ENCODE data around the gene TSPO2. TPM values are rescaled to one million over a fixed set of nuclear protein-coding genes. Genes with fewer than 3 reads are reported as not detected.
A peak's percentile ranks its signal among the peaks of the same experiment; 100 is the strongest.
"Not testable (repeated sequence)": the region's sequence is repeated elsewhere in the genome, so short reads cannot be mapped to it uniquely, and the experiment has no call there.

TSPO2 gene
- total RNA-seq, 1 experiment from 2014 or later, result not detected

- ChIA-PET POLR2A (no interaction called here), CTCF (interaction anchor here (0.7 kb wide), 1 partner anchor 25 kb away, joined by 3 read pairs; no protein-coding TSS in a partner anchor)
- intact Hi-C loops (cut with micrococcal nuclease), result no loop called here
- Mint-ChIP-seq H3K27me3 (ENCODE audit: insufficient read depth, unreplicated experiment) (peaks cover 28% of the 10 kb centered on the region), H3K36me3 (ENCODE audit: insufficient read depth, unreplicated experiment) (no peaks in the 10 kb centered on the region), H3K4me1 (ENCODE audit: insufficient read depth, unreplicated experiment) (peaks cover 6% of the 10 kb centered on the region), H3K9me3 (ENCODE audit: unreplicated experiment) (no peaks in the 10 kb centered on the region), H3K4me3 (ENCODE audit: unreplicated experiment) (no peak overlapping the region), H3K27ac (ENCODE audit: low read depth, unreplicated experiment) (no peak overlapping the region)
- no TSS peak for BruUV-seq (replicated peaks)
- no peak for TF ChIP-seq CTCF (IDR thresholded peaks at IDR 0.05; ENCODE audit: unreplicated experiment)
- DNase-seq (ENCODE audit: unreplicated experiment), result no peak
Observed at GRCh38 chr6:41002168-41002567, 40.1 kb upstream of the TSPO2 start.

GRCh38 chr6:41006217-41006616, 36.0 kb upstream of the TSPO2 start:
- peaks cover 28% of the 10 kb centered on the region for H3K27me3 Mint-ChIP-seq (ENCODE audit: insufficient read depth, unreplicated experiment)
- H3K36me3 Mint-ChIP-seq (ENCODE audit: insufficient read depth, unreplicated experiment); H3K4me3 Mint-ChIP-seq (ENCODE audit: unreplicated experiment); H3K27ac Mint-ChIP-seq (ENCODE audit: low read depth, unreplicated experiment); H3K9me3 Mint-ChIP-seq (ENCODE audit: unreplicated experiment); BruUV-seq (replicated peaks); H3K4me1 Mint-ChIP-seq (ENCODE audit: insufficient read depth, unreplicated experiment); POLR2A ChIA-PET: not testable (repeated sequence)
- peak; percentile 56 for TF ChIP-seq CTCF (IDR thresholded peaks at IDR 0.05; ENCODE audit: unreplicated experiment)
- intact Hi-C loops (cut with micrococcal nuclease), result loop anchor here (1.0 kb wide), 4 partner anchors 22 to 111 kb away; partner anchors contain the start of gene UNC5CL
- CTCF ChIA-PET, result interaction anchor here (0.6 to 1.0 kb wide), 3 partner anchors 16 to 1140 kb away, joined by 3 to 5 read pairs (median 3); no protein-coding TSS in a partner anchor
- DNase-seq (ENCODE audit: unreplicated experiment), result peak; percentile 66

GRCh38 chr6:41006980-41007379, 35.3 kb upstream of the TSPO2 start:
- H3K4me3 Mint-ChIP-seq (ENCODE audit: unreplicated experiment); H3K27ac Mint-ChIP-seq (ENCODE audit: low read depth, unreplicated experiment); POLR2A ChIA-PET; H3K36me3 Mint-ChIP-seq (ENCODE audit: insufficient read depth, unreplicated experiment); H3K4me1 Mint-ChIP-seq (ENCODE audit: insufficient read depth, unreplicated experiment); DNase-seq (ENCODE audit: unreplicated experiment); BruUV-seq (replicated peaks); H3K9me3 Mint-ChIP-seq (ENCODE audit: unreplicated experiment): not testable (repeated sequence)
- intact Hi-C loops (cut with micrococcal nuclease), result loop anchor here (1.0 kb wide), 4 partner anchors 21 to 112 kb away; partner anchors contain the start of gene UNC5CL
- peaks cover 20% of the 10 kb centered on the region for H3K27me3 Mint-ChIP-seq (ENCODE audit: insufficient read depth, unreplicated experiment)
- CTCF ChIA-PET, result interaction anchor here (0.6 to 2.3 kb wide), 5 partner anchors 9 to 1141 kb away, joined by 3 to 11 read pairs (median 3); no protein-coding TSS in a partner anchor

GRCh38 chr6:41008011-41008410, 34.3 kb upstream of the TSPO2 start:
- H3K36me3 Mint-ChIP-seq (ENCODE audit: insufficient read depth, unreplicated experiment), result no peaks in the 10 kb centered on the region
- CTCF ChIA-PET, result interaction anchor here (0.6 to 2.3 kb wide), 12 partner anchors 8 to 1065 kb away, joined by 3 to 16 read pairs (median 4); no protein-coding TSS in a partner anchor
- H3K27ac Mint-ChIP-seq (ENCODE audit: low read depth, unreplicated experiment), result no peak overlapping the region
- H3K4me1 Mint-ChIP-seq (ENCODE audit: insufficient read depth, unreplicated experiment), result no peaks in the 10 kb centered on the region
- no peak for DNase-seq (ENCODE audit: unreplicated experiment)
- H3K4me3 Mint-ChIP-seq (ENCODE audit: unreplicated experiment), result no peak overlapping the region
- H3K27me3 Mint-ChIP-seq (ENCODE audit: insufficient read depth, unreplicated experiment), result peaks cover 10% of the 10 kb centered on the region
- POLR2A ChIA-PET, result interaction anchor here (1.3 kb wide), 1 partner anchor 14 kb away, joined by 3 read pairs; no protein-coding TSS in a partner anchor
- no peaks in the 10 kb centered on the region for H3K9me3 Mint-ChIP-seq (ENCODE audit: unreplicated experiment)
- intact Hi-C loops (cut with micrococcal nuclease), result no loop called here
- TF ChIP-seq CTCF (IDR thresholded peaks at IDR 0.05; ENCODE audit: unreplicated experiment), result no peak
- BruUV-seq (replicated peaks), result no TSS peak
